MCF 10A (cell line): Measurements from ENCODE around the gene COASY. TPM values are rescaled to one million over a fixed set of nuclear protein-coding genes. Genes with fewer than 3 reads are reported as not detected.

Source experiments
- BruUV-seq: library from RNA; stranded (reverse); fragments of 400-500 nt; replicated peaks from 2 replicates; lab custom pipeline; 2021; lab: Mats Ljungman, UMichigan
- CTCF ChIA-PET: fragments of 300-600 bp; sonication (Branson Sonifier 250); formaldehyde crosslinking; extraction: SDS; loops from one replicate; lab custom pipeline; 2021; ENCODE audit warnings: antibody characterized with exemption, inconsistent platforms; lab: Yijun Ruan, JAX
- POLR2A ChIA-PET: fragments of 300-600, 350-650 bp; sonication (Branson Sonifier 250); formaldehyde crosslinking; extraction: SDS; loops from one replicate; lab custom pipeline; 2020; ENCODE audit warnings: antibody characterized with exemption, inconsistent platforms; lab: Yijun Ruan, JAX
- DNase-seq: peaks from one replicate; pipeline ENCODE4 v3.0.0-alpha.2; 2018; ENCODE audit not compliant: unreplicated experiment
- H3K27ac Mint-ChIP-seq: one replicate; pipeline ENCODE4 v1.8.0; 2022; ENCODE audit warnings: mild to moderate bottlenecking, low read depth, mixed read lengths; ENCODE audit not compliant: unreplicated experiment
- H3K27me3 Mint-ChIP-seq: one replicate; pipeline ENCODE4 v1.8.0; 2022; ENCODE audit warnings: mixed read lengths; ENCODE audit not compliant: insufficient read depth, unreplicated experiment
- H3K36me3 Mint-ChIP-seq: one replicate; pipeline ENCODE4 v1.8.0; 2022; ENCODE audit warnings: mild to moderate bottlenecking, moderate library complexity, mixed read lengths; ENCODE audit not compliant: insufficient read depth, unreplicated experiment
- H3K4me1 Mint-ChIP-seq: one replicate; pipeline ENCODE4 v1.8.0; 2022; ENCODE audit warnings: mixed read lengths; ENCODE audit not compliant: insufficient read depth, unreplicated experiment
- H3K4me3 Mint-ChIP-seq: one replicate; pipeline ENCODE4 v1.8.0; 2022; ENCODE audit warnings: mild to moderate bottlenecking, moderate library complexity, mixed read lengths; ENCODE audit not compliant: unreplicated experiment
- H3K9me3 Mint-ChIP-seq: one replicate; pipeline ENCODE4 v1.8.0; 2022; ENCODE audit warnings: mixed read lengths; ENCODE audit not compliant: unreplicated experiment
- CTCF ChIP-seq: fragments of 200-600 bp; IDR thresholded peaks from one replicate; pipeline ENCODE4 v1.8.0; 2022; ENCODE audit warnings: antibody characterized with exemption, mild to moderate bottlenecking; ENCODE audit not compliant: unreplicated experiment
- intact Hi-C: fragments of 100-400 bp; cut with micrococcal nuclease; formaldehyde crosslinking; loops from 2 replicates; pipeline ENCODE4 v1.14.1; 2022
- total RNA-seq: library from RNA; stranded (reverse); gene quantifications from 2 replicates; pipeline ENCODE4 v1.2.3, GENCODE V29; 2022

Gene COASY
- total RNA-seq, 1 experiment from 2014 or later = 82.6 TPM

GRCh38 chr17:42591411-42591810 lies 29.5 kb downstream of the COASY start:
- Mint-ChIP-seq H3K9me3 (no peaks in the 10 kb centered on the region), H3K27ac (no peak overlapping the region), H3K4me3 (no peak overlapping the region), H3K27me3 (no peaks in the 10 kb centered on the region), H3K36me3 (peaks cover 68% of the 10 kb centered on the region), H3K4me1 (peaks cover 21% of the 10 kb centered on the region)
- no TSS peak for BruUV-seq
- CTCF ChIA-PET = interaction anchor here (0.6 to 1.4 kb wide), 4 partner anchors 13 to 88 kb away, joined by 3 to 4 read pairs (median 4); partner anchors contain the start of gene RETREG3
- intact Hi-C loops = no loop called here
- no peak for DNase-seq
- TF ChIP-seq CTCF = no peak
- POLR2A ChIA-PET = interaction anchor here (3.4 kb wide), 1 partner anchor 18 kb away, joined by 21 read pairs; the partner anchor contains the start of genes RETREG3 and TUBG1

- Mint-ChIP-seq H3K9me3 (no peaks in the 10 kb centered on the region), H3K27ac (no peak overlapping the region), H3K36me3 (peaks cover 28% of the 10 kb centered on the region), H3K4me3 (no peak overlapping the region), H3K4me1 (no peaks in the 10 kb centered on the region), H3K27me3 (no peaks in the 10 kb centered on the region)
- intact Hi-C loops = no loop called here
- TF ChIP-seq CTCF = no peak
- DNase-seq = no peak
- POLR2A ChIA-PET = interaction anchor here (0.7 to 1.9 kb wide), 2 partner anchors 12 to 25 kb away, joined by 3 to 10 read pairs; partner anchors contain the start of gene RETREG3
- BruUV-seq = no TSS peak
- CTCF ChIA-PET = interaction anchor here (0.6 to 1.0 kb wide), 5 partner anchors 9 to 225 kb away, joined by 3 to 6 read pairs (median 3); no protein-coding TSS in a partner anchor
Observed at GRCh38 chr17:42596386-42596785, 34.4 kb downstream of the COASY start.

GRCh38 chr17:42598905-42599304 lies 37.0 kb downstream of the COASY start:
- Mint-ChIP-seq H3K4me3 (no peak overlapping the region), H3K4me1 (no peaks in the 10 kb centered on the region), H3K27ac (no peak overlapping the region), H3K9me3 (no peaks in the 10 kb centered on the region), H3K36me3 (peaks cover 22% of the 10 kb centered on the region), H3K27me3 (no peaks in the 10 kb centered on the region)
- intact Hi-C loops = no loop called here
- POLR2A ChIA-PET = interaction anchor here (0.7 to 3.4 kb wide), 5 partner anchors 10 to 73 kb away, joined by 3 to 28 read pairs (median 5); partner anchors contain the start of genes PSMC3IP, RETREG3 and TUBG1
- no peak for TF ChIP-seq CTCF
- no TSS peak for BruUV-seq
- DNase-seq = no peak
- CTCF ChIA-PET = interaction anchor here (0.6 to 0.9 kb wide), 2 partner anchors 13 to 20 kb away, joined by 3 read pairs; no protein-coding TSS in a partner anchor

GRCh38 chr17:42603318-42603717 lies 41.4 kb downstream of the COASY start:
- POLR2A ChIA-PET = no interaction called here
- Mint-ChIP-seq H3K36me3 (peaks cover 32% of the 10 kb centered on the region), H3K27me3 (no peaks in the 10 kb centered on the region), H3K4me1 (peaks cover 15% of the 10 kb centered on the region), H3K9me3 (no peaks in the 10 kb centered on the region), H3K27ac (no peak overlapping the region), H3K4me3 (no peak overlapping the region)
- intact Hi-C loops = no loop called here
- no TSS peak for BruUV-seq
- TF ChIP-seq CTCF = no peak
- CTCF ChIA-PET = interaction anchor here (1.4 kb wide), 1 partner anchor 76 kb away, joined by 5 read pairs; no protein-coding TSS in a partner anchor
- DNase-seq = no peak
